Transverse colon (tissue), 4 donors: Measurements from ENCODE around the gene SOX1. TPM values are rescaled to one million over a fixed set of nuclear protein-coding genes. Genes with fewer than 3 reads are reported as not detected.

Experiments
- DNase-seq: peaks from one replicate; pipeline ENCODE4 v3.0.0-alpha.2; 2019
- H3K27ac ChIP-seq, 4 donors: fragments of 200-600 bp; sonication (generic); 2 replicates each; pipeline ENCODE4 v1.5.1; 2016 to 2018; ENCODE audit warnings: inconsistent platforms in 4 of 4
- H3K27me3 ChIP-seq: fragments of 200-600 bp; sonication (generic); 2 replicates; pipeline ENCODE4 v1.5.1; 2017; ENCODE audit warnings: inconsistent platforms
- H3K36me3 ChIP-seq, 4 donors: fragments of 200-600 bp; sonication (generic); 2 replicates each; pipeline ENCODE4 v1.5.1; 2017 to 2019; ENCODE audit warnings: inconsistent platforms in 4 of 4
- H3K4me1 ChIP-seq, 4 donors: fragments of 200-600 bp; sonication (generic); 2 replicates each; pipeline ENCODE4 v1.5.1; 2017 to 2020; ENCODE audit warnings: inconsistent platforms in 4 of 4
- H3K4me3 ChIP-seq, 4 donors: fragments of 200-600 bp; sonication (generic); 1 replicate in 1 of 4; 2 replicates in 3 of 4; pipeline versions ENCODE4 v1.5.1 to v1.6.1; 2017 to 2019; ENCODE audit warnings: inconsistent platforms in 4 of 4
- H3K9me3 ChIP-seq, 2 donors: fragments of 200-600 bp; sonication (generic); 2 replicates each; pipeline ENCODE4 v1.5.1; 2017 to 2019; ENCODE audit warnings: inconsistent platforms in 2 of 2
- EP300 ChIP-seq: sonication (generic); formaldehyde crosslinking; IDR thresholded peaks from one replicate; pipeline ENCODE4 v1.6.1; 2017; ENCODE audit warnings: antibody characterized with exemption, low read depth
- POLR2A ChIP-seq: fragments of 450-650 bp; IDR thresholded peaks from one replicate; pipeline ENCODE4 v1.6.1; 2016; ENCODE audit warnings: antibody characterized with exemption, mild to moderate bottlenecking, moderate library complexity
- POLR2AphosphoS5 ChIP-seq, 3 donors: sonication (generic); formaldehyde crosslinking; IDR thresholded peaks; one replicate each; pipeline ENCODE4 v1.6.1; 2016; ENCODE audit warnings: antibody characterized with exemption in 3 of 3
- WGBS, 2 donors: methylation state at CpG; one replicate each; pipeline ENCODE4 v1.1.5; 2018; ENCODE audit warnings: low coverage in 1 of 2; 5-methylcytosine and 5-hydroxymethylcytosine counted together
- in situ Hi-C, 4 donors: fragments of 200-750 bp; cut with MboI; loops; one replicate each; pipeline versions ENCODE4 v1.15.0 to v1.15.1; 2017; ENCODE audit warnings: low sequenced_read_pairs in 3 of 4, low pct_ligation_motif_present in 1 of 4, low pct_unique_long_range_greater_than_20kb in 1 of 4
- intact Hi-C: fragments of 100-400 bp; cut with DNase I; formaldehyde crosslinking; loops from one replicate; pipeline ENCODE4 v1.15.1; 2023; ENCODE audit warnings: low total_unique reads
- total RNA-seq, 4 donors: library from RNA; depleted of rRNA; stranded (reverse); fragments of >200 nt; gene quantifications; one replicate each; pipeline ENCODE4 v1.1.0, GENCODE V29; 2016
- TF ChIP-seq, protein P1 (sequence below), 5 experiments: fragments of 200-600 bp in 3 of 5; fragments of 450-650 bp in 2 of 5; sonication (generic) in 3 of 5; IDR thresholded peaks; 1 replicate in 2 of 5; 2 replicates in 3 of 5; pipeline ENCODE4 v1.5.1; 2016 to 2017; ENCODE audit warnings: antibody characterized with exemption in 5 of 5, inconsistent platforms in 3 of 5, mild to moderate bottlenecking in 2 of 5, moderate library complexity in 1 of 5

SOX1 gene
- total RNA-seq, 4 donors from 2014 or later, result not detected

GRCh38 chr13:112095354-112095753 is 28.4 kb downstream of the SOX1 start:
- H3K4me3 ChIP-seq, result no peak overlapping the region
- intact Hi-C loops (no loop called here), in situ Hi-C loops (loop anchor here in 2 of 4 donors (25.0 kb wide), 1 partner anchor 342 kb away; no protein-coding TSS in a partner anchor)
- H3K9me3 ChIP-seq, result no peaks in the 10 kb centered on the region
- no peaks in the 10 kb centered on the region for H3K36me3 ChIP-seq
- TF ChIP-seq EP300, result no peak
- no peak for TF ChIP-seq POLR2A
- H3K27ac ChIP-seq, result no peak overlapping the region
- DNase-seq, result no peak
- no peaks in the 10 kb centered on the region for H3K4me1 ChIP-seq
- peaks cover 59% of the 10 kb centered on the region for H3K27me3 ChIP-seq
- 77% methylated on average over 9 of the region's 9 CpGs; no CpG with 5 or more reads in 1 of the 2 donors for WGBS, 2 donors

DNA sequence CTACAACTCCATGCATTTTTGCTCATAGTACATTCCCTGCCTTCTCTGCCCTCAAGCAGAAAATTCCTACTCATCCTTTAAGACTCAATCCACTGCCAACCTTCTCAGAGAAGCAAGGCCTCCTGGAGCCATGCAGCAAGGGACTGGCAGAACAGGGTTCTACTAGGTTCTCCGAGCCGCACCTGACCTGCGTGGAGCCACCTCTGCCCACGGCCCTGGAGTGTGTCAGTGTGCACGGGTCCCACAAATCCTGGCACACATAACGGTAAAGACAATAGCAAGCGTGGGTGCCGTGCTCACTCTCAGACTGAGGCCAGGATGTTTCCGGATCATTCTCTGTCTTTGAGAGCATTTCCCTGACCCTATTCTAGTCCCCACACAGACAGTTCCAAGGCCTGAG is 30.0 kb downstream of the SOX1 start:
- intact Hi-C loops (no loop called here), in situ Hi-C loops (loop anchor here in 2 of 4 donors (25.0 kb wide), 1 partner anchor 340 kb away; no protein-coding TSS in a partner anchor)
- no peaks in the 10 kb centered on the region for H3K4me1 ChIP-seq
- H3K4me3 ChIP-seq, result no peak overlapping the region
- H3K9me3 ChIP-seq, result no peaks in the 10 kb centered on the region
- 91% methylated on average over 9 of the region's 9 CpGs; no CpG with 5 or more reads in 1 of the 2 donors for WGBS, 2 donors
- DNase-seq, result no peak
- H3K27me3 ChIP-seq, result peaks cover 73% of the 10 kb centered on the region
- no peaks in the 10 kb centered on the region for H3K36me3 ChIP-seq
- H3K27ac ChIP-seq, result no peak overlapping the region
- TF ChIP-seq EP300 (no peak), POLR2AphosphoS5 (IDR thresholded peaks at IDR 0.05) (no peak), POLR2A (no peak)
- TF ChIP-seq, protein P1, sequence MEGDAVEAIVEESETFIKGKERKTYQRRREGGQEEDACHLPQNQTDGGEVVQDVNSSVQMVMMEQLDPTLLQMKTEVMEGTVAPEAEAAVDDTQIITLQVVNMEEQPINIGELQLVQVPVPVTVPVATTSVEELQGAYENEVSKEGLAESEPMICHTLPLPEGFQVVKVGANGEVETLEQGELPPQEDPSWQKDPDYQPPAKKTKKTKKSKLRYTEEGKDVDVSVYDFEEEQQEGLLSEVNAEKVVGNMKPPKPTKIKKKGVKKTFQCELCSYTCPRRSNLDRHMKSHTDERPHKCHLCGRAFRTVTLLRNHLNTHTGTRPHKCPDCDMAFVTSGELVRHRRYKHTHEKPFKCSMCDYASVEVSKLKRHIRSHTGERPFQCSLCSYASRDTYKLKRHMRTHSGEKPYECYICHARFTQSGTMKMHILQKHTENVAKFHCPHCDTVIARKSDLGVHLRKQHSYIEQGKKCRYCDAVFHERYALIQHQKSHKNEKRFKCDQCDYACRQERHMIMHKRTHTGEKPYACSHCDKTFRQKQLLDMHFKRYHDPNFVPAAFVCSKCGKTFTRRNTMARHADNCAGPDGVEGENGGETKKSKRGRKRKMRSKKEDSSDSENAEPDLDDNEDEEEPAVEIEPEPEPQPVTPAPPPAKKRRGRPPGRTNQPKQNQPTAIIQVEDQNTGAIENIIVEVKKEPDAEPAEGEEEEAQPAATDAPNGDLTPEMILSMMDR (IDR thresholded peaks at IDR 0.05), result no peak

DNA sequence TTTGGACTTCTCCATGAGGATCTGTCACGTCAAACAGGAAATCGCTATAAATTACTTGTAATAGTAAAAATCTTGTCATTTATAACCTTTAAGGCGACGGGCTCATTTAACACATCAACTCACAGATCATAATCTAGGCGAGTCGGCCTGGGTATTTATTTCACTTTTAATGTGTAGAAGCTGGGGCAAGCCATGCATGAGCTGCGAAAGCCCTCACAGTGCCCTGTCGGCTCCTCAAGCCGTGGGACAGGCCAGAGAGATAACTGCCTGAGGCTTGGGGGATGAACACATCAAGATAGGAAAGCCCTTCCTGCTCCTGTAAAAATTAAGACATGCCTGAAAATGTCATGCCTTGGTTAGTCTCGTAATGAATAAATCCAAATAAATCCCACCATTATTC is 30.8 kb downstream of the SOX1 start:
- no peak overlapping the region for H3K4me3 ChIP-seq
- in situ Hi-C loops (loop anchor here in 2 of 4 donors (25.0 kb wide), 1 partner anchor 340 kb away; no protein-coding TSS in a partner anchor), intact Hi-C loops (no loop called here)
- H3K9me3 ChIP-seq, result no peaks in the 10 kb centered on the region
- 70 to 75% methylated on average over 10 of the region's 10 CpGs for WGBS, 2 donors
- DNase-seq, result no peak
- H3K36me3 ChIP-seq, result no peaks in the 10 kb centered on the region
- TF ChIP-seq POLR2A, result no peak
- TF ChIP-seq EP300, result no peak
- TF ChIP-seq POLR2AphosphoS5 (IDR thresholded peaks at IDR 0.05), result no peak
- TF ChIP-seq, protein P1 (IDR thresholded peaks at IDR 0.05), result no peak
- H3K27ac ChIP-seq, result no peak overlapping the region
- H3K27me3 ChIP-seq, result peaks cover 72% of the 10 kb centered on the region
- peaks cover 0 to 3% (median 0%) of the 10 kb centered on the region in 4 donors for H3K4me1 ChIP-seq

DNA sequence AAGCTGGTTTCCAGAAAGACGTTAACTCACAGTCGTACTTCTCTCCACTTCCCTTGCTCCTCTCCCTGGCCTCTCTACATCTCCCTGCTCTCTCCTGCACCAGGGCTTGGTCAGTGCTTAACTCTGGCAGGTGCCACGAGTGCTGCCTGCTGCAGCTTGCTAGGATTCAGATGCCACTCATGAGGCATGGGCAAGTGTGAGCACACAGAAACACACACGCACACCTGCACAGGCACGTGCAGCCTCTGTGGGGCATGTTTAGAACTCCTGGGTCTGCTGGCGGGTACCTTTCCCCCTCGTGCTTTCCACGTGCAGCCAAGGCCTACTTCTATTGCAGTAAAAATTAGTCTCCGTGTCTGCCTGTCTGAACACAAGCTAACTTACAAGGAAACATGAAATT is 31.8 kb downstream of the SOX1 start:
- Histone ChIP-seq H3K36me3 (no peaks in the 10 kb centered on the region), H3K4me3 (no peak overlapping the region), H3K9me3 (no peaks in the 10 kb centered on the region), H3K27me3 (peaks cover 74% of the 10 kb centered on the region), H3K4me1 (peaks cover 0 to 5% (median 0%) of the 10 kb centered on the region in 4 donors), H3K27ac (no peak overlapping the region)
- 67 to 71% methylated on average over 9 of the region's 9 CpGs for WGBS, 2 donors
- TF ChIP-seq, protein P1 (IDR thresholded peaks at IDR 0.05), result no peak
- no peak for TF ChIP-seq POLR2A
- intact Hi-C loops (no loop called here), in situ Hi-C loops (loop anchor here in 2 of 4 donors (25.0 kb wide), 1 partner anchor 339 kb away; no protein-coding TSS in a partner anchor)
- no peak for DNase-seq
